ENCODE measurements around the gene YTHDC2. TPM values are rescaled to one million over a fixed set of nuclear protein-coding genes. Genes with fewer than 3 reads are reported as not detected.

Gene YTHDC2
- total RNA-seq, 1 experiment from 2014 or later, result 3.4 TPM

Other genes starting within 250 kb of the YTHDC2 start
- gene TSSK1B, start 78.7 kb upstream of the YTHDC2 start, total RNA-seq (2014; rRNA removed; shearing (Covaris generic); ENCODE audit: low replicate concordance), result not detected in 2 replicates
- gene MCC, start 25.2 kb upstream of the YTHDC2 start, total RNA-seq (2014; rRNA removed; shearing (Covaris generic); ENCODE audit: low replicate concordance), result 0.20 and 2.9 TPM in 2 replicates